ENCODE measurements around the gene SOX4.
A peak's percentile ranks its signal among the peaks of the same experiment; 100 is the strongest.

The SOX4 gene

DNA sequence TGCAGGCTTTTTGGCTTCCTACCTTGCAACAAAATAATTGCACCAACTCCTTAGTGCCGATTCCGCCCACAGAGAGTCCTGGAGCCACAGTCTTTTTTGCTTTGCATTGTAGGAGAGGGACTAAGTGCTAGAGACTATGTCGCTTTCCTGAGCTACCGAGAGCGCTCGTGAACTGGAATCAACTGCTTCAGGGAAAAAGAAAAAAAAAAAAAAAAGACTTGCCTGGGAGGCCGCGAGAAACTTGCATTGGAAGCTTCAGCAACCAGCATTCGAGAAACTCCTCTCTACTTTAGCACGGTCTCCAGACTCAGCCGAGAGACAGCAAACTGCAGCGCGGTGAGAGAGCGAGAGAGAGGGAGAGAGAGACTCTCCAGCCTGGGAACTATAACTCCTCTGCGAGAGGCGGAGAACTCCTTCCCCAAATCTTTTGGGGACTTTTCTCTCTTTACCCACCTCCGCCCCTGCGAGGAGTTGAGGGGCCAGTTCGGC, 420 bp downstream of the SOX4 start:
- DNase-seq (ENCODE audit: low read depth in 2 of 2): no peak

DNA sequence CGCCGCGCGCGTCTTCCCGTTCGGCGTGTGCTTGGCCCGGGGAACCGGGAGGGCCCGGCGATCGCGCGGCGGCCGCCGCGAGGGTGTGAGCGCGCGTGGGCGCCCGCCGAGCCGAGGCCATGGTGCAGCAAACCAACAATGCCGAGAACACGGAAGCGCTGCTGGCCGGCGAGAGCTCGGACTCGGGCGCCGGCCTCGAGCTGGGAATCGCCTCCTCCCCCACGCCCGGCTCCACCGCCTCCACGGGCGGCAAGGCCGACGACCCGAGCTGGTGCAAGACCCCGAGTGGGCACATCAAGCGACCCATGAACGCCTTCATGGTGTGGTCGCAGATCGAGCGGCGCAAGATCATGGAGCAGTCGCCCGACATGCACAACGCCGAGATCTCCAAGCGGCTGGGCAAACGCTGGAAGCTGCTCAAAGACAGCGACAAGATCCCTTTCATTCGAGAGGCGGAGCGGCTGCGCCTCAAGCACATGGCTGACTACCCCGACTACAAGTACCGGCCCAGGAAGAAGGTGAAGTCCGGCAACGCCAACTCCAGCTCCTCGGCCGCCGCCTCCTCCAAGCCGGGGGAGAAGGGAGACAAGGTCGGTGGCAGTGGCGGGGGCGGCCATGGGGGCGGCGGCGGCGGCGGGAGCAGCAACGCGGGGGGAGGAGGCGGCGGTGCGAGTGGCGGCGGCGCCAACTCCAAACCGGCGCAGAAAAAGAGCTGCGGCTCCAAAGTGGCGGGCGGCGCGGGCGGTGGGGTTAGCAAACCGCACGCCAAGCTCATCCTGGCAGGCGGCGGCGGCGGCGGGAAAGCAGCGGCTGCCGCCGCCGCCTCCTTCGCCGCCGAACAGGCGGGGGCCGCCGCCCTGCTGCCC, 1.1 kb downstream of the SOX4 start:
- DNase-seq (ENCODE audit: low read depth in 2 of 2): peak; percentile 12 to 22

DNA sequence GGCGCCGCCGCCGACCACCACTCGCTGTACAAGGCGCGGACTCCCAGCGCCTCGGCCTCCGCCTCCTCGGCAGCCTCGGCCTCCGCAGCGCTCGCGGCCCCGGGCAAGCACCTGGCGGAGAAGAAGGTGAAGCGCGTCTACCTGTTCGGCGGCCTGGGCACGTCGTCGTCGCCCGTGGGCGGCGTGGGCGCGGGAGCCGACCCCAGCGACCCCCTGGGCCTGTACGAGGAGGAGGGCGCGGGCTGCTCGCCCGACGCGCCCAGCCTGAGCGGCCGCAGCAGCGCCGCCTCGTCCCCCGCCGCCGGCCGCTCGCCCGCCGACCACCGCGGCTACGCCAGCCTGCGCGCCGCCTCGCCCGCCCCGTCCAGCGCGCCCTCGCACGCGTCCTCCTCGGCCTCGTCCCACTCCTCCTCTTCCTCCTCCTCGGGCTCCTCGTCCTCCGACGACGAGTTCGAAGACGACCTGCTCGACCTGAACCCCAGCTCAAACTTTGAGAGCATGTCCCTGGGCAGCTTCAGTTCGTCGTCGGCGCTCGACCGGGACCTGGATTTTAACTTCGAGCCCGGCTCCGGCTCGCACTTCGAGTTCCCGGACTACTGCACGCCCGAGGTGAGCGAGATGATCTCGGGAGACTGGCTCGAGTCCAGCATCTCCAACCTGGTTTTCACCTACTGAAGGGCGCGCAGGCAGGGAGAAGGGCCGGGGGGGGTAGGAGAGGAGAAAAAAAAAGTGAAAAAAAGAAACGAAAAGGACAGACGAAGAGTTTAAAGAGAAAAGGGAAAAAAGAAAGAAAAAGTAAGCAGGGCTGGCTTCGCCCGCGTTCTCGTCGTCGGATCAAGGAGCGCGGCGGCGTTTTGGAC, 2.0 kb downstream of the SOX4 start:
- peak in 1 of 2 donors; percentile 22 for DNase-seq (ENCODE audit: low read depth in 2 of 2)

DNA sequence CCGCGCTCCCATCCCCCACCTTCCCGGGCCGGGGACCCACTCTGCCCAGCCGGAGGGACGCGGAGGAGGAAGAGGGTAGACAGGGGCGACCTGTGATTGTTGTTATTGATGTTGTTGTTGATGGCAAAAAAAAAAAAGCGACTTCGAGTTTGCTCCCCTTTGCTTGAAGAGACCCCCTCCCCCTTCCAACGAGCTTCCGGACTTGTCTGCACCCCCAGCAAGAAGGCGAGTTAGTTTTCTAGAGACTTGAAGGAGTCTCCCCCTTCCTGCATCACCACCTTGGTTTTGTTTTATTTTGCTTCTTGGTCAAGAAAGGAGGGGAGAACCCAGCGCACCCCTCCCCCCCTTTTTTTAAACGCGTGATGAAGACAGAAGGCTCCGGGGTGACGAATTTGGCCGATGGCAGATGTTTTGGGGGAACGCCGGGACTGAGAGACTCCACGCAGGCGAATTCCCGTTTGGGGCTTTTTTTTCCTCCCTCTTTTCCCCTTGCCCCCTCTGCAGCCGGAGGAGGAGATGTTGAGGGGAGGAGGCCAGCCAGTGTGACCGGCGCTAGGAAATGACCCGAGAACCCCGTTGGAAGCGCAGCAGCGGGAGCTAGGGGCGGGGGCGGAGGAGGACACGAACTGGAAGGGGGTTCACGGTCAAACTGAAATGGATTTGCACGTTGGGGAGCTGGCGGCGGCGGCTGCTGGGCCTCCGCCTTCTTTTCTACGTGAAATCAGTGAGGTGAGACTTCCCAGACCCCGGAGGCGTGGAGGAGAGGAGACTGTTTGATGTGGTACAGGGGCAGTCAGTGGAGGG, 2.8 kb downstream of the SOX4 start:
- DNase-seq (ENCODE audit: low read depth in 2 of 2): no peak

DNA sequence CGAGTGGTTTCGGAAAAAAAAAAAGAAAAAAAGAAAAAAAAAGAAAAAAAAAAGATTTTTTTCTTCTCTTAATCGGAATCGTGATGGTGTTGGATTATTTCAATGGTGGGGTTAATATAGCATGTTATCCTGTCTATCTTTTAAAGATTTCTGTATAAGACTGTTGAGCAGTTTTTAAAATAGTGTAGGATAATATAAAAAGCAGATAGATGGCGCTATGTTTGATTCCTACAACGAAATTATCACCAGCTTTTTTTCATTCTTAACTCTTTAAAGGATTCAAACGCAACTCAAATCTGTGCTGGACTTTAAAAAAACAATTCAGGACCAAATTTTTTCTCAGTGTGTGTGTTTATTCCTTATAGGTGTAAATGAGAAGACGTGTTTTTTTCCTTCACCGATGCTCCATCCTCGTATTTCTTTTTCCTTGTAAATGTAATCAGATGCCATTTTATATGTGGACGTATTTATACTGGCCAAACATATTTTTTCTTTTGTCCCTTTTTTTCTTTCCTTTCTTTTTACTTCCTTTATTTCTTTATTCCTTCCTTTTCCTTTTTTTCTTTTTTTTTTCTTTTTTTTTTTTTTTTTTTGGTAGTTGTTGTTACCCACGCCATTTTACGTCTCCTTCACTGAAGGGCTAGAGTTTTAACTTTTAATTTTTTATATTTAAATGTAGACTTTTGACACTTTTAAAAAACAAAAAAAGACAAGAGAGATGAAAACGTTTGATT, 3.6 kb downstream of the SOX4 start:
- DNase-seq (ENCODE audit: low read depth in 2 of 2): no peak

DNA sequence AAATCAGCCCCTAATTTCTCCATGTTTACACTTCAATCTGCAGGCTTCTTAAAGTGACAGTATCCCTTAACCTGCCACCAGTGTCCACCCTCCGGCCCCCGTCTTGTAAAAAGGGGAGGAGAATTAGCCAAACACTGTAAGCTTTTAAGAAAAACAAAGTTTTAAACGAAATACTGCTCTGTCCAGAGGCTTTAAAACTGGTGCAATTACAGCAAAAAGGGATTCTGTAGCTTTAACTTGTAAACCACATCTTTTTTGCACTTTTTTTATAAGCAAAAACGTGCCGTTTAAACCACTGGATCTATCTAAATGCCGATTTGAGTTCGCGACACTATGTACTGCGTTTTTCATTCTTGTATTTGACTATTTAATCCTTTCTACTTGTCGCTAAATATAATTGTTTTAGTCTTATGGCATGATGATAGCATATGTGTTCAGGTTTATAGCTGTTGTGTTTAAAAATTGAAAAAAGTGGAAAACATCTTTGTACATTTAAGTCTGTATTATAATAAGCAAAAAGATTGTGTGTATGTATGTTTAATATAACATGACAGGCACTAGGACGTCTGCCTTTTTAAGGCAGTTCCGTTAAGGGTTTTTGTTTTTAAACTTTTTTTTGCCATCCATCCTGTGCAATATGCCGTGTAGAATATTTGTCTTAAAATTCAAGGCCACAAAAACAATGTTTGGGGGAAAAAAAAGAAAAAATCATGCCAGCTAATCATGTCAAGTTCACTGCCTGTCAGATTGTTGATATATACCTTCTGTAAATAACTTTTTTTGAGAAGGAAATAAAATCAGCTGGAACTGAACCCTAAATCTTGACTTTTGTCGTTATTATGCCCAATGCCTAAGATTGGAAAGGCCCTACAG, 4.5 kb downstream of the SOX4 start:
- no peak for DNase-seq (ENCODE audit: low read depth in 2 of 2)

DNA sequence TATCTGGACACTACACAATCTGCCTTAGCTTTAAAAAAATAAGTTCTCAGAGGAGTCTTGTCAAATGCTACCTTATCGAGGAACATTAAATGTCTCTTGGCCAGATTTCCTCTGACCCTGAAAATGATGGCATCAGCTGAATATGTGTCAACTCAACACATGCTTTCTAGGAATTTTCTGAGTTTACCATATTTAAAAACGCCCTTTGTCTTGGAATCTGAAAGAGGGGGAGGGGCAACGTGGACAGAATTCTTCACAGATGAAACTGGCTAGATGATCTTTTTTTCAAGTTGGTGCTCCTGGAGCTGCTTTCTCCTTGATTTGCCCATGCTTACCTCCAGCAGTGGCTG, 5.1 kb downstream of the SOX4 start:
- no peak for DNase-seq (ENCODE audit: low read depth in 2 of 2)

DNA sequence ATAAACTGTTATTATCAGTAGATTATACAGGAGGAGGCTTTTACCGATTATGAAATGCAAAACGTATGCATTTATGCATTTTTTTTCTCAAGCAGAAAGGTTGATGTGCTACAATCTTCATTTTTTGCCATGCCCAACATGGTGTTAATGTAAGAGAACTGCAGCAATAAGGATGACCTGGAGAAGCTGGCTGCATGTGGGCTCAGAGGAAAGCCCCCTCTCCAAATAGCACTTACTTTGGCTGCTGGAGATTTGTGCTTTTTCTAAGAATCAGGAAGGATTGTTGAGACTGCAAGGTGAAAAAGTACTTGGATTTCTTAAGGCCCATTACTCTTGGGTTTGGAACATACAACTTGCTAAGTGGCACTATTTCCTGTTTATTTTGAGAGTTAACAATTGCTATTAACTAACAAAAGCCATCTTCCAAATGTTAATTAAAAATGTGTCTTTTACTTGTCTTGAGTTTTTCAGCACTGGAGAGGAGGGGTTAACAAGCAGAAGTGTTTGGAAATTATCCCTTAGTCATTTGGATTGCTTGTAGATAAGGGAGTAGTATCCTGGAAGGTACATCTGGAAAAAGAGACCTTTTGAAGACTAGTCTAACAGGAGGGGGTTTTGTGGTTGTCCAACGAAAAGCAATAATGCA, 5.6 kb downstream of the SOX4 start:
- DNase-seq (ENCODE audit: low read depth in 2 of 2): no peak

DNA sequence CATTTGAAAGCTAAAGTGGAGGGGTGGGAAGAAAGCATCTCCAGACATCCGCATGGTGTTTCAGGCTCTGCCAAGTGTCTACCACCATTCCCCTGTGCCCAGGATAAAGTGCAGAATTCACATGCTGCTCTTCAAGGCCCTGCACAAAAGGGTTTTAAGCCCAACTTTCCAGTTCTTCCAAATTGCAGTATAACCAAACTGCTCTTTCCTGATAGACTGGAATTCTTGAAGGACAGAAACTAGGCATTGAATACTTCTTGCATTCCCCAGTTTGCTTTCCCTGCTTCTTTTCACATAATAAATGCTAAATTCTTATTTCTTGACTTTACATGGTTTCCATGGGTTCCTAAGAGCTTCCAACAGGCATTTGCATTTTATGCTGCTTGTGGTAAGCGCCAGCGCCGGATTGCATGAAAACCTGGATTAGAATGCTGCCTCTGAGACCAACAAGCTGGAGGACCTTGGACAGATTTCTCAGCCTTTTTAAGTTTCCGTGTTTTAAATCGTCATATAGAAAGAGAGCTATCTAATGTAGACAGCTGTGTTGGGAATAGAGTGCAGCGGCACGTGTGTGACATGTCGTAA, 7.9 kb downstream of the SOX4 start:
- DNase-seq (ENCODE audit: low read depth in 2 of 2): no peak

DNA sequence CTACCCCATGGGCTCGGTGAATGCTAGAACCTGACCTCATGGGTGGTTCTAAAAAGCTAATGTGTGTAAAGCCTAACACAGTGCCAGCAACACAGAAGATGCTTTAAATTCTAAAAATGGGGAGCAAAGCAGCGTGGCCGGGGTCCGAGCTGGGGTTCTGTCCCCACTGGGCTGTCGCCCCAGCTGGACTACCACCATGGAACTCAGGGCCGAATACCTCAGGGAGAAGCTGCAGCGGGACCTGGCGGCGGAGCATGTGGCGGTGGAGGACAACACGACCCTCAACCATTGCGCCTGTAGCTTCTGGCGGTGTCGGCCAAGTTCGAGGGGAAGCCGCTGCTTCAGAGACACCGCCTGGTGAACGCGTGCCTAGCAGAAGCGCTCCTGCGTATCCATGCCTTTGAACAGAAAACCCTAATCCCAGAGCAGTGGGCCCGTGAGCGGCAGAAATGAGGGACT, 8.4 kb downstream of the SOX4 start:
- DNase-seq (ENCODE audit: low read depth in 2 of 2): no peak

DNA sequence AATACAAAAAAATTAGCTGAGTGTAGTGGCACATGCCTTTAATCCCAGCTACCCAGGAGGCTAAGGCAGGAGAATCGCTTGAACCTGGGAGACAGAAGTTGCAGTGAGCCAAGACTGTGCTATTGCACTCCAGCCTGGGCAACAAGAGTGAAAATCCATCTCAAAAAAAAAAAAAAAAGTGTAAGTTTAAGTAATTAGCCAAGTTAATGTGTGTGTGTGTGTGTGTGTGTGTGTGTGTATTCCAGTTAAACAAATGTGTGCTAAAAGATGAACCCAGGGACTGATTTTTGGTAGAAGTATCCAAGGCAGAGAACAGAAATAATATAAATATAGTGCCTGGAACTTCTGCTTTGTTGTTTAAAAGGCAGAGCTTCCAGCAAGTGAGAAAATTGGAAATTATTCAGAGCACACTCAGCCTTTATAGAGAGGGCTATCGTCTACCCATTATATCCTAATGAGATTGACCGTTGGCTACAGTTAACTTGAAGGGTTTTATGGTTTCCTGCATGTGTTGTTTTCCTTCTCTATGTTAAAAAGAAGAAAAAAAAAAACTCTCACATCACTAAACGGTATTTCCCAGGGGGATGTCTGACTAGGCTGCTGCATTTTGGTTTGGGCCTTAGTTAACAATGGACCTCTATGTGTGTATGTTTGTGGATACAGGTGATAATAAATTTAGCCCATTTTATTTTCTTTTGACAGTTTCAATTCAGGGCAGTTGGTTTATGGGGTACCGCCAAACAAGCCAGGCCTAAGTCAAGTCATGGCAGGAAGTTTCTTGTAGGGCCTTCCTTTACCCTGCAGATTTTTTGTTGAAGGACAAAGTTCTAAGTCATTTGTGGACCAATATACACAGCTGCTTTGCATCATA, 9.8 kb downstream of the SOX4 start:
- DNase-seq (ENCODE audit: low read depth in 2 of 2): no peak

DNA sequence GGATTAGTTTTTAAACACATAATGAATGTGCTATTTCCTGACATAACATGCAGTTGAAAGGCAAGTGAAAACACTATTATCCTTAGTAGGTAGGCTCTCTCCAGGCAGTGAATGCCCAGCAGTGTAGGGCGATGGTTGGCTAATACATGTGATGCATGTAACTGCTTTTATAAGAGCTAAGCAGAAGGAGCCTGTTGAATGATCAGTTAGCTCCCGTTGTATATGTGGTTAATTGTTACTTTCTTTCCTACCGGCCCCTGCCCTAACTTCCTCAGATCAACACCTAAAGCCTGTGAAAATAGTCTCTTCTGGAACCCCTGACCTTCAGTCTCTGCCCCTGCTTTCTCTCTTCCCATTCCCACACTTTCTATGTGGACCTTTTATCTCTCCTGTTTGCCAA, 10.5 kb downstream of the SOX4 start:
- no peak for DNase-seq (ENCODE audit: low read depth in 2 of 2)

DNA sequence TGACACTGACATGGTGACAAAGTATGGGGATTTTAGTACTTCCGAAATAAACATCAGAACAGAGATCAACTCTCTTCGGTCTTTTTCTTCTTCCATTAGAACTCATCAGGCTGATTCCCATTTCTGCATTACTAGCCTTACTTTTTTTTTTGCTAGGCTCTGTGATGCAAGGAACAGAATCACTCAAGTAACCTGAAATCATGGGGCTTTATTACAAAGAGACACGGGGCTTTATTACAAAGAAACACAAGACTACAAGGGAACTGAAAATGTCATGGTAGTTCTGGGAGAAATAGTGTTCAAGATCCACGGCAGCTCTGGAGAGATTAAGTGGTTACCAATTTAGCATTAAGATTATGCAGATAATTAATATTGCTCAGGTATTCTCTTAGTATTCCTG, 11.6 kb downstream of the SOX4 start:
- DNase-seq (ENCODE audit: low read depth in 2 of 2): no peak

DNA sequence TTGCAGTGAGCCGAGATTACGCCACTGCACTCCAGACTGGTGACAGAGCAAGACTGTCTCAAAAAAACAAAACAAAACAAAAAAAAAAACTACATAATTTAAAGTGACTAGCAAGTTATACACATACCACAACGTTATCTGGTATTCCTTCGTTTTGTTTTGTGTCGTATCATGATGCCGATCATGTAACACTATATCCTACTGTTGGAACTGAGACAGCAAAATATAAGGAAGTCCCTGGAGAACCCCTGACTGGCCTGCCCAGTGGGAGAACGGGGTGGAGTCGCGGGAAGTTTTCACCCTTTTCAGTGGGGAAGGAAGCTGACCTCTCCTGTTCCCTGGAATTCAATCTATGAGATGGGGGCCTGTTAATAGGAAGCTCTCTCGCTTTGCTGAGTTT, 15.1 kb downstream of the SOX4 start:
- no peak for DNase-seq (ENCODE audit: low read depth in 2 of 2)

DNA sequence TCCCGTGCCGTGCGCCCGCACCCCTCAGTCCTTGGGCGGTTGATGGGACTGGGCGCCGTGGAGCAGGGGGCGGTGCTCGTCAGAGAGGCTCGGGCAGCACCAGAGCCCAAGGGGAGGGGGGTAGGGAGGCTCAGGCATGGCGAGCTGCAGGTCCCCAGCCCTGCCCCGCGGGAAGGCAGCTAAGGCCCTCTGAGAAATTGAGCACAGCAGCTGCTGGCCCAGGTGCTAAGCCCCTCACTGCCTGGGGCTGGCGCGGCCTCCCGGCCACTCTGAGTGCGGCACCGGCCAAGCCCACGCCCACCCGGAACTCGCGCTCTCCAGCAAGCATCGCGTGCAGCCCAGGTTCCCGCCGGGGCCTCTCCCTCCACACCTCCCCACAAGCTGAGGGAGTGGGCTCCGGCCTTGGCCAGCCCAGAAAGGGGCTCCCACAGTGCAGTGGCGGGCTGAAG, 16.4 kb downstream of the SOX4 start:
- DNase-seq (ENCODE audit: low read depth in 2 of 2): no peak

DNA sequence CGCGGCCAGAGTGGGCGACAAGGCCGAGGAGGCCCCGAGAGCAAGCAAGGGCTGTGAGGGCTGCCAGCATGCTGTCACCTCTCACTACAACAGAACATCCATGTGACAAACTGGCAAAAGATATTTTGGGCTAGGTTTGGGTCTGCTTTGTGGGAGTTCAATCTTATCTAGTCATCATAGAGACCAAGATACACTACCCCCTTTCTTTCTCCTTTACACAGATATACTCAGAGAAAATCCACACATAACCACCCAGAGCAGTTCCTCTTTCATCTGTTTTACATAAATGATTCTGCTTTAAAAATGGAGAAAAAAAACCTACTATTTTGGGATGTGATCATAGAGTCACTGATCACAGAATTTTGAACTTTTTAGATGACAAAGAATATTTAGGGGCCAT, 16.8 kb downstream of the SOX4 start:
- no peak for DNase-seq (ENCODE audit: low read depth in 2 of 2)

DNA sequence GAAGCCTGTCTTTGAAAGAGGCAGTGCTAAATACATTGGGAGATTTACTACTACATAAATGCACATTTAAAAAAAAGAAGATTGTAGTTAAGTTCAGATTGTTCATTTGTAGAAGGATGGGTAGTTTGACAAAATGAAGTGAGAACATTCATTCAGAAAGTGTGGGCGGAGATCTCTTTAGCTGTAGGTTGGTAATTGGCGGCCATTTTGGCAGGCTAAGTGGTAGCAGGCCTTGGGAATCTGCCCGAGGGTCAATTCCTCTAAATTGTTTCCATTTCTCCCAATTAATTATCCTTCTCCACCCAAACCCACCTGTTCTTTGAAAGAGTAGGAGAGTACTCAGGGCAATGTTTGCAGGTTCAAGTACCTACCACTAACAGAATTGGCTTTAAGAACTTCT, 17.9 kb downstream of the SOX4 start:
- DNase-seq (ENCODE audit: low read depth in 2 of 2): no peak

DNA sequence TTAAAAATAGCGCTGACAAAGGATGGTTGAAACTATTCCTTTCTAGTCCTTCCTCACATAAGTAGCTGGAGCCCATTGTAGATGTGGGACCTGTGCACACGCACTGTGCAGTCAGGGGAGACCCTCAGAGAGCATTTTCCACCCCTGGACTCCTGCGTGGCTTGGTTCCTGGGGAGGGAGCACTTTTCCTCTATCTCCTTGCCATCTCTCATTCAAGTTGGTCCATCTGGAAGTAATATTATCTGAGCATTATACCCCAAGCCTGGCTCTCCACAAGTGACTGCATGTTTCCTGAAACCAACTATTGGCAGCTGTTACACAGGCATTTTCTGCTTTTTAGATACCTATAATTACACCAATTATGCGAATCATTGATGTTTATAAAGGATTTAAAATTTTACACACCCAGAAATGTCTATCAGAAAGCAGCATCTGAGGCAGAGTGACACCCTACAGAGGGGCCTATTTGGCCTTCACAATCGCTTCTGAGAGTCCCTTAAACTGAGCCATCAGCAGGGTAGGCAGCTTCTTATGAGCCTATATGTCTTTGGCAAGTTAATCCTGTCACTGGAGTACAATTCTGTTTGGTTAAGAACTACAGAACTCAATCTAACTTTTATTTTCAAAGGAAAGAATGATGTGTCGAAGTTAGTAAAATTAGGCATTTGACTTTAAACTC, 18.7 kb downstream of the SOX4 start:
- no peak for DNase-seq (ENCODE audit: low read depth in 2 of 2)

Measured in stimulated activated CD4-positive, alpha-beta T cell treated with anti-CD3 and anti-CD28 coated beads, Interleukin-1b, Interleukin-23, amount 100 ng/mL, for 4 hours (primary cell).